LNCAP (cell line): ENCODE results near the gene OR2T11.
"Not testable (repeated sequence)": the region's sequence is repeated elsewhere in the genome, so short reads cannot be mapped to it uniquely, and the experiment has no call there.

Experiments
- TF ChIP-seq, protein P1 (sequence below): fragments of 450-650 bp; IDR thresholded peaks from 2 replicates; pipeline ENCODE4 v1.5.1; 2017; ENCODE audit warnings: mild to moderate bottlenecking

OR2T11 gene

GRCh38 chr1:248589334-248589733 is 45.6 kb downstream of the OR2T11 start:
- TF ChIP-seq, protein P1, sequence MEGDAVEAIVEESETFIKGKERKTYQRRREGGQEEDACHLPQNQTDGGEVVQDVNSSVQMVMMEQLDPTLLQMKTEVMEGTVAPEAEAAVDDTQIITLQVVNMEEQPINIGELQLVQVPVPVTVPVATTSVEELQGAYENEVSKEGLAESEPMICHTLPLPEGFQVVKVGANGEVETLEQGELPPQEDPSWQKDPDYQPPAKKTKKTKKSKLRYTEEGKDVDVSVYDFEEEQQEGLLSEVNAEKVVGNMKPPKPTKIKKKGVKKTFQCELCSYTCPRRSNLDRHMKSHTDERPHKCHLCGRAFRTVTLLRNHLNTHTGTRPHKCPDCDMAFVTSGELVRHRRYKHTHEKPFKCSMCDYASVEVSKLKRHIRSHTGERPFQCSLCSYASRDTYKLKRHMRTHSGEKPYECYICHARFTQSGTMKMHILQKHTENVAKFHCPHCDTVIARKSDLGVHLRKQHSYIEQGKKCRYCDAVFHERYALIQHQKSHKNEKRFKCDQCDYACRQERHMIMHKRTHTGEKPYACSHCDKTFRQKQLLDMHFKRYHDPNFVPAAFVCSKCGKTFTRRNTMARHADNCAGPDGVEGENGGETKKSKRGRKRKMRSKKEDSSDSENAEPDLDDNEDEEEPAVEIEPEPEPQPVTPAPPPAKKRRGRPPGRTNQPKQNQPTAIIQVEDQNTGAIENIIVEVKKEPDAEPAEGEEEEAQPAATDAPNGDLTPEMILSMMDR: no peak

GRCh38 chr1:248585266-248585665 is 49.6 kb downstream of the OR2T11 start:
- TF ChIP-seq, protein P1: no peak

DNA sequence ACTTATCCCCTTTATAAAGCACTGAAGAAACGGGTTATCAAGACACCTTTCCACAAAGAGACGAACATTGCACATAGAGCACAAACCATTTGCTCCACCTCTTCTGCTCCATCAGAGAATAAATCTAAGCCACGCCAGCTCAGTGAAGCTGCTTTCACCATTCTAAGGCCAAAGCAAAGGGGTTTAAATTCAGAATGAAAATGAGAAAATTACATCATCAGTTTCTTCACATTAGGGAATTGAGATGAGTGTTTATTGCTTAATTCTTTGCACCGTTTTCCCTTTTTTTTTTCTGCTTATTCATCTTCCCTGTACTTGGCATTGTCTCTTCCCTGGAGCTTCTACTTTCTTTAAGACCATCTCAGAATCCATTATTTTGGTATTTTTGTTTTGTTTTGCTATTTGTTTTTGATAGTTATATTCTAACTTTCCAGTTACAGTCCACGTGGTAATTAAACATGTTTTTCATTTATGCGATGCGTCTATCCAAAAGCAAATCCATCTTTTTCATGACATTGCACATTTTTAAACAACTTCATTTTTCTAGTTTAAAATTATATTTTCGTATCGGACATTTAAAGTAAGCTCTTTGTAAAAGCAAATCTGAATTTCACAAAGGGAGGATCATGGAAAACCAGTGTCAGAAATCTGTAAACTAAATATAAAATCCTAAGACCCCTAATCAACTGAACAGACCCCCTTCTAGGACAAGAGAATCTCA is 58.5 kb downstream of the OR2T11 start:
- TF ChIP-seq, protein P1: no peak

DNA sequence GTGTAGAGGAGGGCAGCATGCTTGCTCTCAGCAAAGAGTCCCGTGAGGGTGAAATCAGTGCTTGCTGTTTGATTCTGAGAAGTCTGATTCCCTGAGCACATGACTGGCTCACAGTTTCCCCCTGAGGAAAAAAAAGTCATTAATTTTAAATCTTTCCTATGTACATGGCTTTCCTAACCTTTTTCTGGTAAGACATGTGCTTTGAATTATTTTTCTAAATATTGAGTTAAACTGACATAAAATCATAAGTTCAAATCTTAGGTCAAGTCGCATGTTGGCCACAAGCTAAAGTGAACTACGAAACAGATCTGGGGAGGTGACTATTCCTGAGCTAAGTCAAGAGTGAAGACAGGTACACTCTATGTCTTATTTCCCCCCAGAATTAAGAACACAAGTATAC is 60.2 kb downstream of the OR2T11 start, which contains the start of gene OR2T34:
Gene OR2T34 (minus strand): TSS at position 101 of the 400 bp plus-strand sequence. CDS start 0 bp downstream, at position 101.
- TF ChIP-seq, protein P1: not testable (repeated sequence)
